MM.1S (cell line): ENCODE results near the gene RNASET2.

Experiments
- CTCF ChIP-seq: fragments of 300-600 bp; sonication (generic); IDR thresholded peaks from 2 replicates; pipeline ENCODE4 v1.5.1; 2016; ENCODE audit warnings: antibody characterized with exemption, low read length, mixed read lengths
- EZH2phosphoT487 ChIP-seq: fragments of 300-600 bp; sonication (generic); IDR thresholded peaks from 2 replicates; pipeline ENCODE4 v1.6.1; 2018; ENCODE audit warnings: antibody characterized with exemption, low read length

DNA sequence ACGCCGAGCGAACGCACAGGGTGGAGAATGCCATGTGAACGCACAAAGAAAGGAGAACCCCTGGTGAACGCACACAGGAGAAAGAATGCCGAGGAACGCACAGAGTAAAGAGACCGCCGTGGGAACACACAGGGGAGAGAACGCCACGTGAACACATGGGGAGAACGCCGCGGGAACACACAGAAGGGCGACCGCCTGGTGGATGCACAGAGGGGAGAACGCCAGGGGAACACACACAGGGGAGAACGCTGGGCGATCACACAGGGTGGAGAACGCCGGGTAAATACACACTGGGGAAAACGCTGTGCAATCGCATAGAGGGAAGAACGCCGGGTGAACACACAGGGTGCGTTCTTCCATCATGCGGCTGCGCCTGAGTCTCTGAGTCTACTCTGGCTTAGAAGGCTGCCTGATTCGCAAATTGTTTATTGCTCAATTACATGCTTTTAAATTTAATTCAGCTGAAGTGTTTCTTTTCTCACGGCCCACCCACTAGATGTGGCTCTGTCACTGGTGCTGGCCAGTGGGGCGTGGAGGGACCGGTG is 54.1 kb downstream of the RNASET2 start:
- TF ChIP-seq CTCF (no peak), EZH2phosphoT487 (no peak)
